Thymus (tissue), 11 donors: ENCODE measurements around the gene KCNQ4. TPM values are rescaled to one million over a fixed set of nuclear protein-coding genes. Genes with fewer than 3 reads are reported as not detected.

ENCODE experiments used
- DNase-seq, 9 donors: peaks; one replicate each; pipeline ENCODE4 v3.0.0-alpha.2; 2013; ENCODE audit warnings: low spot score in 9 of 9, low read depth in 6 of 9, missing footprints in 1 of 9
- H3K27ac ChIP-seq, 2 donors: one replicate each; pipeline ENCODE4 v1.5.1; 2013; ENCODE audit warnings: control low read depth in 1 of 2, low read depth in 1 of 2, low read length in 1 of 2, mild to moderate bottlenecking in 1 of 2, moderate library complexity in 1 of 2
- H3K27me3 ChIP-seq, 2 donors: one replicate each; pipeline ENCODE4 v1.5.1; 2013; ENCODE audit warnings: low read length in 1 of 2; ENCODE audit not compliant: control insufficient read depth in 2 of 2, insufficient read depth in 1 of 2
- H3K36me3 ChIP-seq, 2 donors: one replicate each; pipeline ENCODE4 v1.5.1; 2013; ENCODE audit warnings: low read length in 1 of 2, mild to moderate bottlenecking in 1 of 2, moderate library complexity in 1 of 2; ENCODE audit not compliant: control insufficient read depth in 2 of 2, insufficient read depth in 2 of 2
- H3K4me1 ChIP-seq, 2 donors: one replicate each; pipeline ENCODE4 v1.5.1; 2013; ENCODE audit warnings: low read length in 2 of 2; ENCODE audit not compliant: control insufficient read depth in 2 of 2, insufficient read depth in 2 of 2
- H3K4me3 ChIP-seq, 2 donors: one replicate each; pipeline ENCODE4 v1.5.1; 2013; ENCODE audit warnings: low read length in 2 of 2, control low read depth in 1 of 2, mild to moderate bottlenecking in 1 of 2
- H3K9me3 ChIP-seq, 2 donors: one replicate each; pipeline ENCODE4 v1.5.1; 2013; ENCODE audit warnings: low read length in 1 of 2, mild to moderate bottlenecking in 1 of 2; ENCODE audit not compliant: control insufficient read depth in 2 of 2, insufficient read depth in 1 of 2
- WGBS: extraction: QIAGEN DNeasy Blood & Tissue Kit; methylation state at CpG from one replicate; pipeline ENCODE4 v1.1.7; 2013; 5-methylcytosine and 5-hydroxymethylcytosine counted together
- polyA plus RNA-seq: library from polyadenylated mRNA; stranded (reverse); fragments of 200-250 nt; gene quantifications from one replicate; pipeline ENCODE4 v1.2.3, GENCODE V29; 2013
- total RNA-seq: library from RNA; stranded (reverse); fragments of 120-200 nt; gene quantifications from one replicate; pipeline ENCODE4 v1.2.4, GENCODE V29; 2013
- donor health status: healthy.

The KCNQ4 gene
- total and polyA plus RNA-seq, 2 donors = 0.47 to 1.1 TPM

GRCh38 chr1:40856116-40856515 lies 72.5 kb downstream of the KCNQ4 start:
- Histone ChIP-seq H3K27ac (no peak overlapping the region), H3K4me1 (peaks cover 4 to 7% of the 10 kb centered on the region in 2 donors)
- WGBS = 97% methylated on average over 3 of the region's 3 CpGs

GRCh38 chr1:40856656-40857302 lies 73.2 kb downstream of the KCNQ4 start:
- H3K4me1 ChIP-seq = peaks cover 6 to 8% of the 10 kb centered on the region in 2 donors
- H3K36me3 ChIP-seq = no peaks in the 10 kb centered on the region
- DNase-seq = no peak
- no peak overlapping the region for H3K4me3 ChIP-seq
- H3K27me3 ChIP-seq = peaks cover 16 to 37% of the 10 kb centered on the region in 2 donors
- no peaks in the 10 kb centered on the region for H3K9me3 ChIP-seq
- no peak overlapping the region for H3K27ac ChIP-seq
- 91% methylated on average over 9 of the region's 9 CpGs for WGBS

More at GRCh38 chr1:40856116-40856515, 72.5 kb downstream of the KCNQ4 start:
- no peak for DNase-seq
- H3K9me3 ChIP-seq = no peaks in the 10 kb centered on the region
- H3K36me3 ChIP-seq = no peaks in the 10 kb centered on the region
- no peak overlapping the region for H3K4me3 ChIP-seq
- peaks cover 9 to 33% of the 10 kb centered on the region in 2 donors for H3K27me3 ChIP-seq

GRCh38 chr1:40857737-40858136 lies 74.2 kb downstream of the KCNQ4 start:
- peaks cover 6 to 11% of the 10 kb centered on the region in 2 donors for H3K4me1 ChIP-seq
- H3K36me3 ChIP-seq = no peaks in the 10 kb centered on the region
- peaks cover 18 to 41% of the 10 kb centered on the region in 2 donors for H3K27me3 ChIP-seq
- WGBS = 98% methylated on average over 2 of the region's 2 CpGs
- no peaks in the 10 kb centered on the region for H3K9me3 ChIP-seq
- no peak for DNase-seq
- H3K4me3 ChIP-seq = no peak overlapping the region
- H3K27ac ChIP-seq = no peak overlapping the region

DNA sequence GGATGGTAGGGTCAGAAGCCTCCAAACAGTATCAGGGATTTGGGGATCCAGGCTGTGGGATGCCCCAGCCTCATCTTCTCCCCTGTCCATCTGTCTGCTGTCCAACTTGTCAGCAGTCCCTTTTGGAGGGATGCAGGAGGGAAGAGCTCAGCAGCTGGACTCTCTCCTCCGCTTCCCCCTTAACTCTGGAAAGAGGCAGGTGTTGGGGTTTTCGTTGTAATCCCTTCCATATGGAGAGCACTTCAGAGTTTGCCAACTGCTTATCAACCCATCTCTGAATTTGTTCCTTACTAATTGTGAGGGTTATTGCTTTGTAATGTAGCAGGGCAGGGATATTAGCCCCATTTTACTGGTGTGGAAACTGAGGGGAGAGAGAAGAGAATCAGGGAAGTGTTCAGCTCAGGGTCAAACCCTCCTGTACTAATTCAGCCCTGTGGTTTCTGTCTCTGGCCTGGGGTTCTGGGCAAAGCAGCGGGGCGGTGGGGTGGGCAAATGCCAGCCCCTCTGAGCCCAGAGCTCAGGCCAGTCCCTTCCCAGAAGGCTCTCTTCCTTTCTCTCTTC lies 75.3 kb downstream of the KCNQ4 start:
- no peak for DNase-seq
- H3K27ac ChIP-seq = no peak overlapping the region
- whole genome bisulfite sequencing = 96% methylated on average over 4 of the region's 4 CpGs

DNA sequence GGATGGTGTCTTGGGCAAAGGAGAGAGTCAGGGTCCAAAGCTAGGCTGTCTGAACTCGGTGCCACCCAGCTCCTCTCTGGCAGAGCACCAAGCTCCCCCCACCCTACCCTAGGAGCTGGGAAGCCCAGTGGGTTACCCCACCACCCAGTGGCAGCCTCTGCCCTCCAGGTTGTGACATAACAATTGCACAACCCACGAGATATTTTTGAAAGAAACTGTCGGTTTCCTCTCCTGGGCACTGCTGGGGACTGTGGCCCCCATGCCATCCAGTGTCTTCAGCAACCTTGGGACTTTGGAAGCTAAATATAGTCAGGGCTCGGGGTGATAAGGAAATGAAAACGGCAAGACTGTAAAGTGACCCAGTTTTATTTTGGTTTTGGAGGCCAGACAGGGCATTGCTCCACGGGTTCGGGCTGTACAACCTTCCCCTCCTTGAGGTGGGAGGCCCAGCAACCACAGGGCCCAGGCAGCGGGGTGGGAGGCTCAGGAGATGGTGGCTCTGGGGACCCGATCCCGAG lies 77.2 kb downstream of the KCNQ4 start:
- peak overlapping the region in 1 of 2 donors; percentile 50 for H3K4me3 ChIP-seq
- peaks cover 6 to 14% of the 10 kb centered on the region in 2 donors for H3K4me1 ChIP-seq
- H3K27me3 ChIP-seq = peaks cover 18 to 41% of the 10 kb centered on the region in 2 donors
- no peaks in the 10 kb centered on the region for H3K36me3 ChIP-seq
- no peaks in the 10 kb centered on the region for H3K9me3 ChIP-seq
- no peak overlapping the region for H3K27ac ChIP-seq
- WGBS = 19% methylated on average over 10 of the region's 10 CpGs
- no peak for DNase-seq

More for the DNA sequence above, 75.3 kb downstream of the KCNQ4 start:
- no peak overlapping the region for H3K4me3 ChIP-seq
- no peaks in the 10 kb centered on the region for H3K9me3 ChIP-seq
- peaks cover 6 to 14% of the 10 kb centered on the region in 2 donors for H3K4me1 ChIP-seq
- no peaks in the 10 kb centered on the region for H3K36me3 ChIP-seq
- H3K27me3 ChIP-seq = peaks cover 18 to 41% of the 10 kb centered on the region in 2 donors

DNA sequence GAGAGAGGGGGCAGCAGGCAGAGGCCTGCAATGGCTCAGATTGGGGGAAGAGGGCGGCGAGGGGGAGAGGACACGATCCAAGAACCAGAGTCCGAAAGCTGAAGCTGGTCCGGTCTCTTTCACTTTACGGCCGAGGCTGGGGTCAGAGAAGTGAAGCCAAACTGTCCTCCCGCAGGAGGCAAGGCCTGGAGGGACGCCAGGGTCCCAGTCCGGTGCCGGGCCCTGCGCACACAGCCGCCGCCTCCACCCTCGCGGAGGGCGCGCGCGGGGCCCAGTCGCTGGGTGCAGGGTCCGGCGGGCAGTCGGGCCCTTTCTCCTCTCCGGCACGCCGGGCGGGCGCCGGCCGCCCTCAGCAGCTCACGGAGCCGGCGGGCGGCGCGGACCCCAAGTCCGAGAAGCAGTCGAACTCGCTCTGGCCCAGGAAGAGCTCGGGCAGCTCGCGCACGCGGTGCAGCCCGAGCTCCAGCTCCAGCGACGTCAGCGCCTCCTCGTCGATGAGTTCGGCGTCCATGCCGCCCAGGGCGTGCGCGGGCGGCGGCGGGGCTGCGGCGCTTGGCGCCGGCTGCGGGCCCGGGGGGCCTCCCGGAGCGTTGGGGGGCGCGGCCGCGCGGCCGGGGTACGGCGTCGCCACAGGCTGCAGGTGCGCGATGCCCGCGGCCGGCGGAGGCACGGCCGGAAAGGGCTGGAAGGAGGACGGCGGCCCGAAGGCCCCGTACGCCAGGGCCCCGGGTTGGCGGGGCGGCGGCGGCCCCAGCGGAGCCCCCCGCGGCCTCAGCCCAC lies 77.8 kb downstream of the KCNQ4 start:
- WGBS = 3% methylated on average over 98 of the region's 98 CpGs

GRCh38 chr1:40862008-40862863 lies 78.6 kb downstream of the KCNQ4 start, which contains the start of gene CITED4:
TSS of gene CITED4 (minus strand) at chr1:40862363. CDS start at chr1:40862127, 236 bp downstream.
- Histone ChIP-seq H3K36me3 (no peaks in the 10 kb centered on the region), H3K27ac (peak within 1 kb of the TSS; percentile 43 to 86), H3K9me3 (no peaks in the 10 kb centered on the region), H3K4me1 (peaks cover 6 to 14% of the 10 kb centered on the region in 2 donors), H3K27me3 (peaks cover 18 to 41% of the 10 kb centered on the region in 2 donors), H3K4me3 (peak within 1 kb of the TSS; percentile 50 to 70)
- WGBS = 2% methylated on average over 75 of the region's 75 CpGs
- DNase-seq = peak; percentile 79 to 96 (median 92)

More for the DNA sequence above, 77.8 kb downstream of the KCNQ4 start:
- H3K9me3 ChIP-seq = no peaks in the 10 kb centered on the region
- H3K36me3 ChIP-seq = no peaks in the 10 kb centered on the region
- peaks cover 18 to 41% of the 10 kb centered on the region in 2 donors for H3K27me3 ChIP-seq
- peak in 2 of 9 donors; percentile 25 to 46 for DNase-seq
- no peak overlapping the region for H3K27ac ChIP-seq
- H3K4me1 ChIP-seq = peaks cover 6 to 14% of the 10 kb centered on the region in 2 donors
- H3K4me3 ChIP-seq = peak overlapping the region in 1 of 2 donors; percentile 50

DNA sequence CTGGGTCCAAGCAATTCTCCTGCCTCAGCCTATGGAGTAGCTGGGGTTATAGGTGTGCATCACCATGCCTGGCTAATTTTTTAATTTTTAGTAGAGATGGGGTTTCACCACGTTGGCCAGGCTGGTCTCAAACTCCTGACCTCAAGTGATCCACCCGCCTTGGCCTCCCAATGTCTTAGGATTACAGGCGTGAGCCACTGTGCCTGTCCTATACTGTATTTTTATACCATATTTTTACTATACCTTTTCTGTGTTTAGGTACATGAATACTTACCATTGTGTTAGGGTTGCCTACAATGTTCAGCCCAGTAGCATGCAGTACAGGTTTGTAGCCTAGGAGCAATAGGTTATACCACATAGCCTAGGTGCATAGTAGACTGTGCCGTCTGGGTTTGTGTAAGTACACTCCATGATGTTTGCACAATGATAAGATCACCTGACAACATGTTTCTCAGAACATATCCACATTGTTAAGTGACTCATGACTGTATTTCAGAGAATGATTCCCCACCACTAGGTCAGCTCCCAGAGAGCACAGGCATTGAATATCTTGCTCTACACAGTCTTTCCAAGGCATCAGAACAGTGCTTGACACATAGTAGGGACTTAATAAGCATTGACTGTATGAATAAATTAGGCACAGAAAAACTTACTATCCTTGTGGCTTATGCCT lies 84.6 kb downstream of the KCNQ4 start:
- H3K4me1 ChIP-seq = no peaks in the 10 kb centered on the region
- no peak overlapping the region for H3K27ac ChIP-seq
- no peaks in the 10 kb centered on the region for H3K36me3 ChIP-seq
- H3K9me3 ChIP-seq = no peaks in the 10 kb centered on the region
- DNase-seq = no peak
- WGBS = 94% methylated on average over 4 of the region's 4 CpGs
- peaks cover 0 to 3% of the 10 kb centered on the region in 2 donors for H3K27me3 ChIP-seq
- H3K4me3 ChIP-seq = no peak overlapping the region
